ENCODE measurements around the gene MEGF6.

GRCh38 chr1:3504822-3505153 lies 106.5 kb downstream of the MEGF6 start:
- TF ChIP-seq CTCF (IDR thresholded peaks at IDR 0.05; ENCODE audit: low read depth, low read length, poor library complexity, severe bottlenecking): no peak
- no peak for TF ChIP-seq EZH2phosphoT487 (IDR thresholded peaks at IDR 0.05; ENCODE audit: borderline replicate concordance, low read length)
